ENCODE results near the gene TNP1.

Gene TNP1

DNA sequence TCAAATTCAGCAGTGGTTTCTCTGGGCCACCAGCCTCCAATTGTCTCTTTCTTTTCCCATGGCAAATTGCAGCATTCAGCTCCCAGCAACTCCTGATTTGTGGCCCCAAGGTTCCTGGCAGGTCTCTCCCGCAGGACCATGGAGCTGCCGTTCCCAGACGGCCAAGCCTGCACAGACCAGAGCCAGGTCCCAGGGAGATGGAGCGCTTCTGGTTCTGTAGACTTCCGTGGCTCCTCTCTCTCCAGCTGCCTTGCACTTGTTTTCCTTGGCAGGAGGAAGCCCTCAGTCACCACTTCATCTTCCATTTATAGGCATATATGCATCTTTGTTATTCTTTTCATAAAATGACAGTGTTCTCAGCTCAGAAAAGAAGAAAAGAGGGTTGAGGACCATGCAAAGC lies 21.7 kb downstream of the TNP1 start:
- TF ChIP-seq GATA3 (IDR thresholded peaks at IDR 0.05; ENCODE audit: low read depth, low read length) (no peak), GATA2 (IDR thresholded peaks at IDR 0.05; ENCODE audit: low read depth, low read length) (no peak)

- TF ChIP-seq GATA3 (IDR thresholded peaks at IDR 0.05; ENCODE audit: low read depth, low read length) (no peak), GATA2 (IDR thresholded peaks at IDR 0.05; ENCODE audit: low read depth, low read length) (no peak)
These were observed 22.1 kb downstream of the TNP1 start for GRCh38 chr2:216837740-216838139.

DNA sequence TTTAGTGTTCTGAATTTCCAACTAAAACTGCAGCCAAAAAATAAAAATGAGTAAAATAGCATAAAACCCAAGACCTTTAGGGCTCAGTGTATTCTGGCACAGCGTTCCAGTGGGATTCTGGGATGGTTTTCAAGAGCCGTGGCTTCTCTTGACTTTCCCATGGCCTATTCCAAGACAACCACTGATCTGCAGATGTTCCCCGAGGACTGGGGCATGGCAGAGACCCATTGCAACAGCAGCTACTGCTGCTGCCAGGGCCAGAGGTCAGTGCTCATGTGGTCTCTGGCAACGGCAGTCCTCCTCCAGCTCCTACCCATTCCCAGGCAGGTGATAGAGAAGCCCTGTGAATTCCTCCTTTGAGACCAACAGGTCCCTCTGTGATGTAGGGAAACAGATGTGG lies 26.8 kb downstream of the TNP1 start:
- no peak for TF ChIP-seq GATA3 (IDR thresholded peaks at IDR 0.05; ENCODE audit: low read depth, low read length)
- no peak for TF ChIP-seq GATA2 (IDR thresholded peaks at IDR 0.05; ENCODE audit: low read depth, low read length)

GRCh38 chr2:216830346-216830745 lies 29.5 kb downstream of the TNP1 start:
- TF ChIP-seq GATA3 (IDR thresholded peaks at IDR 0.05; ENCODE audit: low read depth, low read length) (no peak), GATA2 (IDR thresholded peaks at IDR 0.05; ENCODE audit: low read depth, low read length) (no peak)

DNA sequence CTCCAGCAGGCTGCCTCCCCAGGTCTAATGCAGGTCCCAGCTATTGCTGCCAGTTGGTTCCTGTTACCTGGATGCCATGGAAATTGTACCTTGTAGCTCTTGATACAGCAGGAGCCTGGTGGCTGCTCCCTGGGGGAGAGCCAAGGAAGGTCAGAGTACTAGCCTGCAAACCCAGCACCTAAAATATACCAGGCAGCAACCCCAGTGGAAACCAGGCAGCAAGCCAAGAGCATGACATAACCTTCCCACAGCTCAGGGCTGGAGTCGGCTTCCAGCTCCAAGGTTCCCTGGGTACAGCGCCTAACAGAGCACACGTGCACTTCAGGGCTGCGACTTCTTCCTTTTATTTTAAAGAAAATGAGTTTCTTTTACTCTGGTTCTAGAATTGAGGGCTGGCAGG lies 30.3 kb downstream of the TNP1 start:
- TF ChIP-seq GATA3 (IDR thresholded peaks at IDR 0.05; ENCODE audit: low read depth, low read length): no peak
- TF ChIP-seq GATA2 (IDR thresholded peaks at IDR 0.05; ENCODE audit: low read depth, low read length): no peak

GRCh38 chr2:216827073-216827720 lies 32.7 kb downstream of the TNP1 start:
- TF ChIP-seq GATA3 (IDR thresholded peaks at IDR 0.05; ENCODE audit: low read depth, low read length) (no peak), GATA2 (IDR thresholded peaks at IDR 0.05; ENCODE audit: low read depth, low read length) (no peak)

GRCh38 chr2:216822470-216822869 lies 37.4 kb downstream of the TNP1 start:
- no peak for TF ChIP-seq GATA3 (IDR thresholded peaks at IDR 0.05; ENCODE audit: low read depth, low read length)
- no peak for TF ChIP-seq GATA2 (IDR thresholded peaks at IDR 0.05; ENCODE audit: low read depth, low read length)

GRCh38 chr2:216820709-216821108 lies 39.2 kb downstream of the TNP1 start:
- TF ChIP-seq GATA2 (IDR thresholded peaks at IDR 0.05; ENCODE audit: low read depth, low read length) (no peak), GATA3 (IDR thresholded peaks at IDR 0.05; ENCODE audit: low read depth, low read length) (no peak)

DNA sequence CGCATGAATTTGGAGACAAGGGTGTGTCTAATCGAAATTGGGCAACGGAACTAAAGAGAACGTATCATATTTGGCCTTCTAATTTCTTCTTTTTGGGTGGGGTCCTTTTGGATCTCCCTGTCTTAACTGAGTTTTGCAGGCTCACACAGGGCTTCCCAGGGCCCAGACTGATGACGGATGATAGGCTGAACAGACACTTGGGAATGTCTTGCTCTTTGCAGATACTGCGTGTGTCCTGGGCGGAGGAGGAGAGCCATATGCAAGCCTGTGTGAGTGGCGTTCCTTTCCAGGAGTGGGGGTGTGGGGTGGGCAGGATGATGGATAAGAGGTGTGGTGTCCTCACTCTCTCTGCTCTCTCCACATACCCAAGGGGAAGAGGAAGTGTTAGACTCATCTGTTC lies 40.1 kb downstream of the TNP1 start:
- TF ChIP-seq GATA2 (IDR thresholded peaks at IDR 0.05; ENCODE audit: low read depth, low read length): no peak
- TF ChIP-seq GATA3 (IDR thresholded peaks at IDR 0.05; ENCODE audit: low read depth, low read length): no peak

DNA sequence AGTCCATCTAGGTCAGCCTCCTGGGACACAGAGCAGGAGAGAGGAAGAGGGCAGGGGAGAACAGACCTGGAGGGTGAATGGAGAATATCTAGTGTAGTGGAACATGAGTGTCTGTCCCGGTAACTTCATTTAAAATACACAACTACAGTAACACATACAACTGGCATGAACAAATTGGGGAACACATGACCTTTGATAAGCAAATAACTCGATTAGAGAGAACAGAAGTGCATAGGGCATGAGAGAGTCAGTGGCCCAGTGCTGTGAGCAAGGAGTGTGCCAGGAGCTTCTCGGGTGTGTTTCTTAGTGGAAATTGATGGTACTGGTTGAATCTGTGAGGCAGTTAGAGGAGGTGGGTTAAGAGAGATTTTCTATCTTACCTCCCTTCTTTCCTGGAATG lies 40.8 kb downstream of the TNP1 start:
- TF ChIP-seq GATA3 (IDR thresholded peaks at IDR 0.05; ENCODE audit: low read depth, low read length): no peak
- no peak for TF ChIP-seq GATA2 (IDR thresholded peaks at IDR 0.05; ENCODE audit: low read depth, low read length)

GRCh38 chr2:216810399-216811160 lies 49.3 kb downstream of the TNP1 start:
- TF ChIP-seq GATA3 (IDR thresholded peaks at IDR 0.05; ENCODE audit: low read depth, low read length): no peak
- TF ChIP-seq GATA2 (IDR thresholded peaks at IDR 0.05; ENCODE audit: low read depth, low read length): no peak
